ENCODE results near the gene QARS1.

The QARS1 gene

DNA sequence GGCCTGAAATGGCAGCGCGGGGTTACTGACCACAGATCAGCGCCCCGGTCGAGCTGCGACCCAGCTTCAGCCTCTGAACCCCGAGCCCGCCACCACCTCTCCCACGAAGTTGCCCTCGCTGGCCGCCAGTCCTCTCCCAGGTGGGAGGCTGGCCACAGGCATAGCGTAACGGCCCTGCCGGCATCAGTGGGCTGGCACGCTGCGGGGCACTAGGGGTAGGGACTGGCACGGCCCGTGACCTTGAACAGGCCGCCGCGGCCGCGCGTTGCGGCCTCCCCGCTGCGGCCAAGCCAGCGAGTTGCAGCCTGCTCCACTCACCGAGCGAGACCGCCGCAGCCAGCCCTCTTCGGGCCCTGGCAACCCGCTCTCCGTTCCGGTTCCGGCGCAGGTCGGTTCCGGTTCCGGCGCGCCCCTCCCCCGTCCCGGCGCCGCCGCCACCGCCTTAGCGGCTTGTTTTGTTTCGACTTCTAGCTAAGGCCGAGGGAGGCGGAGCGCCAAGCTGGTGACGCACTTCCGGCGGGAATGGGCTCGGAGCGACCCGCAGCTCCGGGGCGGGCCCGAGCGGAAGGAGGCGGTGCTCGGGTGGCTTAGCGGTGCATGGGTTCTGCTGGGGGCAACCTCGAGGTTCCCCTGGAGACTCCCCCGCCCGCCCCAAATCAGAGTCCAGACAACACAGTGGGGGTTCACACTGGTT is 16.0 kb upstream of the QARS1 start, which contains the start of gene USP19:
Gene USP19 (minus strand): TSS at position 386 of the 694 bp plus-strand sequence. CDS start 1,678 bp downstream, outside the sequence.
- Histone ChIP-seq H3K27ac (ENCODE audit: low read length) (peak within 1 kb of the TSS; percentile 97), H3K36me3 (ENCODE audit: control insufficient read depth in 2 of 2, insufficient read depth in 2 of 2, low read length in 2 of 2) (peaks cover 63 to 65% of the 10 kb centered on the region in 2 donors), H3K9me3 (ENCODE audit: control insufficient read depth in 2 of 2, low read length in 2 of 2) (no peaks in the 10 kb centered on the region), H3K9ac (ENCODE audit: low read length in 2 of 2) (peak within 1 kb of the TSS; percentile 97 to 99), H3K4me3 (ENCODE audit: low read length in 2 of 2) (peak within 1 kb of the TSS; percentile 92 to 99), H3K4me1 (ENCODE audit: control insufficient read depth, insufficient read depth, low read length) (peaks cover 22% of the 10 kb centered on the region), H3K27me3 (ENCODE audit: control insufficient read depth in 1 of 2, insufficient read depth in 2 of 2, low read length in 2 of 2) (no peaks in the 10 kb centered on the region)

DNA sequence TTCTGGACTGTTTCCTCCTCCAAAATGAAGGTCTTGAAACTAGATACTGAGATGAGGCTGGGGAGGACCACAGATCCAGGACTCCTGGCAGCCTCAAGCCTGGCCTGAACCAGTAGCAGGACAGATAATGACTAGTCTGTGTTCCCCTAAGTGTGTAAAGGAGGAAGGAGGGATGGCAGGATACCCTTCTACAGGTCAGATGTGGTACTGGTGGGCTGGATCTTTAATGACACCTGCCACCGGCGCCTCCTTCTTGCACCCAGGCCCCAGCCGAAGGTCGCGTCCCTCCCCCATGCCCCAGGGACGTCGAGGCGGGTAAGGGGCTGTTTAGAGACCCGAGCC is 15.5 kb upstream of the QARS1 start:
- Histone ChIP-seq H3K4me3 (ENCODE audit: low read length in 2 of 2) (peak overlapping the region; percentile 92 to 99), H3K27me3 (ENCODE audit: control insufficient read depth in 1 of 2, insufficient read depth in 2 of 2, low read length in 2 of 2) (no peaks in the 10 kb centered on the region), H3K9ac (ENCODE audit: low read length in 2 of 2) (peak overlapping the region; percentile 97 to 99), H3K27ac (ENCODE audit: low read length) (peak overlapping the region; percentile 97), H3K36me3 (ENCODE audit: control insufficient read depth in 2 of 2, insufficient read depth in 2 of 2, low read length in 2 of 2) (peaks cover 63 to 67% of the 10 kb centered on the region in 2 donors), H3K4me1 (ENCODE audit: control insufficient read depth, insufficient read depth, low read length) (peaks cover 22% of the 10 kb centered on the region), H3K9me3 (ENCODE audit: control insufficient read depth in 2 of 2, low read length in 2 of 2) (no peaks in the 10 kb centered on the region)

- peaks cover 63 to 67% of the 10 kb centered on the region in 2 donors for H3K36me3 ChIP-seq (ENCODE audit: control insufficient read depth in 2 of 2, insufficient read depth in 2 of 2, low read length in 2 of 2)
- H3K27ac ChIP-seq (ENCODE audit: low read length) = peak overlapping the region; percentile 97
These were observed 14.9 kb upstream of the QARS1 start for GRCh38 chr3:49119439-49119838.

GRCh38 chr3:49119036-49119435 is 14.5 kb upstream of the QARS1 start:
- H3K4me1 ChIP-seq (ENCODE audit: control insufficient read depth, insufficient read depth, low read length) = peaks cover 22% of the 10 kb centered on the region
- no peaks in the 10 kb centered on the region for H3K27me3 ChIP-seq (ENCODE audit: control insufficient read depth in 1 of 2, insufficient read depth in 2 of 2, low read length in 2 of 2)
- peaks cover 63 to 67% of the 10 kb centered on the region in 2 donors for H3K36me3 ChIP-seq (ENCODE audit: control insufficient read depth in 2 of 2, insufficient read depth in 2 of 2, low read length in 2 of 2)
- no peaks in the 10 kb centered on the region for H3K9me3 ChIP-seq (ENCODE audit: control insufficient read depth in 2 of 2, low read length in 2 of 2)
- peak overlapping the region; percentile 92 to 99 for H3K4me3 ChIP-seq (ENCODE audit: low read length in 2 of 2)
- H3K27ac ChIP-seq (ENCODE audit: low read length) = peak overlapping the region; percentile 97
- peak overlapping the region; percentile 97 to 99 for H3K9ac ChIP-seq (ENCODE audit: low read length in 2 of 2)

More at GRCh38 chr3:49119439-49119838, 14.9 kb upstream of the QARS1 start:
- Histone ChIP-seq H3K9ac (ENCODE audit: low read length in 2 of 2) (peak overlapping the region; percentile 97 to 99), H3K9me3 (ENCODE audit: control insufficient read depth in 2 of 2, low read length in 2 of 2) (no peaks in the 10 kb centered on the region), H3K4me1 (ENCODE audit: control insufficient read depth, insufficient read depth, low read length) (peaks cover 22% of the 10 kb centered on the region), H3K27me3 (ENCODE audit: control insufficient read depth in 1 of 2, insufficient read depth in 2 of 2, low read length in 2 of 2) (no peaks in the 10 kb centered on the region), H3K4me3 (ENCODE audit: low read length in 2 of 2) (peak overlapping the region; percentile 92 to 99)

DNA sequence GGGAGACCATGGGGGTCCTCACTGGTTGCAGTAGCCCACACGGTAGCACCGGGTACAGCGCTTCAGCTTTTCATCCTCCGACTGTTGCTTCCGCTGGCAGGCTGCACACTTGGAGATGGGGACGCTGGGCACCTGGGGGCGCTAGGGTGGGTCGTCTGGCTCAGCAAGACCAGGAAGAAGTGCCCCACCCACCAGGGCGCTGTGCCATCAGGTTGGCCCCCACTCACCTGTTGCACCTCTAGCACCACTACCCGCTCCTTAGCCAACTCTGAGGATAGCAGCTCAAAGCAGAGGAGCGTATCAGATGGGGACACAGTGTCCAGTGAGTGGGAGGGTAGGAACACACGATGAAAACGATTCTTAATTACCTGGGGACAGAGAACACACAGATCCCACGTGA is 7.7 kb upstream of the QARS1 start:
- Histone ChIP-seq H3K4me1 (ENCODE audit: control insufficient read depth, insufficient read depth, low read length) (no peaks in the 10 kb centered on the region), H3K36me3 (ENCODE audit: control insufficient read depth in 2 of 2, insufficient read depth in 2 of 2, low read length in 2 of 2) (peaks cover 88% of the 10 kb centered on the region in 2 donors), H3K27ac (ENCODE audit: low read length) (no peak overlapping the region), H3K9ac (ENCODE audit: low read length in 2 of 2) (no peak overlapping the region), H3K27me3 (ENCODE audit: control insufficient read depth in 1 of 2, insufficient read depth in 2 of 2, low read length in 2 of 2) (no peaks in the 10 kb centered on the region), H3K4me3 (ENCODE audit: low read length in 2 of 2) (no peak overlapping the region), H3K9me3 (ENCODE audit: control insufficient read depth in 2 of 2, low read length in 2 of 2) (no peaks in the 10 kb centered on the region)

DNA sequence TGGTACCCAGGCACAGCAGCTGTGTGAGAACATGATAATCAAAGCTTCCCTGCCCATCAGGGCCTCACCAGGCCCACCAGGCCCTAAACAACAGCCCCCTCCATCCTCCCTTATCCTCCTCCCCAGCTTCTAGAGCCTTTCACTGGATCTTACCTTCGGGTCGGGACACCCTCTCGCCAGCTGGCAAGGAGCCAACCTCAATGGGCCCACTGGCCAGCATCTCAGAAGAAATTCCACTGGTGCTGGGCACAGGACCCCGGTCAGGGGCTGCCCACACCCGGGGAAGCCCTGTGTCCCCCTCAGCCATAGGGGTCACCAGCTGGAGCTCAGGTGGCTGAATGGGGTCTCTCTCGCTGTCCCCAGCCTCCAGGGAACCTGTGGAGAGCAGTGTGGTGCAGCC is 6.8 kb upstream of the QARS1 start:
- Histone ChIP-seq H3K4me3 (ENCODE audit: low read length in 2 of 2) (no peak overlapping the region), H3K36me3 (ENCODE audit: control insufficient read depth in 2 of 2, insufficient read depth in 2 of 2, low read length in 2 of 2) (peaks cover 80 to 82% of the 10 kb centered on the region in 2 donors)

DNA sequence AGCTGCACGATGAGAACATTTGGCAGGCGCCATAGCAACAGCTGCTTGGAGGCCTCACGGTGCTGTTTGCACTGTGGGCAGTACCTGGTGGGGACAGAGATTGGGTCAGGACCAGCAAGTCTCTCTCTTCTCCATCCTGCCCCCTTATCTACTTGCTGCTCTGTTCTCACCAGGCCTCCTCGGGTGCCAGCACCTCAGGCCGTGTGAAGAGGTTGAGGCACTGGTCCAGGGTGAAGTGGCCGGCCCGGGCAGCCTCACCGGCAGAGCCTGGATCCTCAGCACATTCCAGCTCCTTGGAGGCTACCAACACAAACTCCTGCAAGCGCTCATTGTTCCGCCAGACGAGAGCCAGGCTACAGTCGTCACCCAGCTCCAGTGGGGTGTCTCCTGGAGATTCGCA is 6.2 kb upstream of the QARS1 start:
- H3K36me3 ChIP-seq (ENCODE audit: control insufficient read depth in 2 of 2, insufficient read depth in 2 of 2, low read length in 2 of 2) = peaks cover 74 to 77% of the 10 kb centered on the region in 2 donors
- H3K4me1 ChIP-seq (ENCODE audit: control insufficient read depth, insufficient read depth, low read length) = no peaks in the 10 kb centered on the region
- H3K4me3 ChIP-seq (ENCODE audit: low read length in 2 of 2) = no peak overlapping the region
- no peaks in the 10 kb centered on the region for H3K27me3 ChIP-seq (ENCODE audit: control insufficient read depth in 1 of 2, insufficient read depth in 2 of 2, low read length in 2 of 2)
- no peaks in the 10 kb centered on the region for H3K9me3 ChIP-seq (ENCODE audit: control insufficient read depth in 2 of 2, low read length in 2 of 2)
- no peak overlapping the region for H3K9ac ChIP-seq (ENCODE audit: low read length in 2 of 2)
- H3K27ac ChIP-seq (ENCODE audit: low read length) = no peak overlapping the region

More for the DNA sequence above, 6.8 kb upstream of the QARS1 start:
- H3K4me1 ChIP-seq (ENCODE audit: control insufficient read depth, insufficient read depth, low read length) = no peaks in the 10 kb centered on the region
- no peak overlapping the region for H3K27ac ChIP-seq (ENCODE audit: low read length)
- H3K9me3 ChIP-seq (ENCODE audit: control insufficient read depth in 2 of 2, low read length in 2 of 2) = no peaks in the 10 kb centered on the region
- no peaks in the 10 kb centered on the region for H3K27me3 ChIP-seq (ENCODE audit: control insufficient read depth in 1 of 2, insufficient read depth in 2 of 2, low read length in 2 of 2)
- no peak overlapping the region for H3K9ac ChIP-seq (ENCODE audit: low read length in 2 of 2)

DNA sequence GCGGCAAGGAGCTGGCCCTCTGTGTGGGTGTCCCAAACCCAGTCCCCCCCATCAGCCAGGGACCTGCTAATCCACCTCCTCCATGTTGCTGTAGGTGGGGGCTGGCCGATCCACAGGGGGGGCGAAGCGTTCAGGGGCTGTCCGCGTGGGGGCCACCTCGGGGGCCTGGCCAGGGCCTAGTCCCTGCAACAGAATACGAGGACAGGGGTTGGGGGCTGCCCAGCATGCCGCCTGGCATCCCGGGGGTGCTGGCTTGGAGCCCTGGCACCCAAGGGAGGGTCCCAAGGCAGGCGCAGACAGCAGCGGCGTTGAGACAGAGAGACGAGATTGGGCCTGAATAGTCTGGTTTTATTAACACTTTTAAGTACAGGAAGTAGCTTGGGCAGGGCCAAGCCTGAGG is 3.8 kb upstream of the QARS1 start:
- H3K4me3 ChIP-seq (ENCODE audit: low read length in 2 of 2) = no peak overlapping the region
- H3K4me1 ChIP-seq (ENCODE audit: control insufficient read depth, insufficient read depth, low read length) = peaks cover 15% of the 10 kb centered on the region
- no peaks in the 10 kb centered on the region for H3K27me3 ChIP-seq (ENCODE audit: control insufficient read depth in 1 of 2, insufficient read depth in 2 of 2, low read length in 2 of 2)
- no peaks in the 10 kb centered on the region for H3K9me3 ChIP-seq (ENCODE audit: control insufficient read depth in 2 of 2, low read length in 2 of 2)
- no peak overlapping the region for H3K9ac ChIP-seq (ENCODE audit: low read length in 2 of 2)
- peaks cover 52 to 55% of the 10 kb centered on the region in 2 donors for H3K36me3 ChIP-seq (ENCODE audit: control insufficient read depth in 2 of 2, insufficient read depth in 2 of 2, low read length in 2 of 2)
- H3K27ac ChIP-seq (ENCODE audit: low read length) = no peak overlapping the region

GRCh38 chr3:49104052-49104426 is 518 bp downstream of the QARS1 start:
- H3K9me3 ChIP-seq (ENCODE audit: control insufficient read depth in 2 of 2, low read length in 2 of 2) = no peaks in the 10 kb centered on the region
- peak overlapping the region; percentile 76 to 97 for H3K9ac ChIP-seq (ENCODE audit: low read length in 2 of 2)
- no peaks in the 10 kb centered on the region for H3K27me3 ChIP-seq (ENCODE audit: control insufficient read depth in 1 of 2, insufficient read depth in 2 of 2, low read length in 2 of 2)
- H3K4me1 ChIP-seq (ENCODE audit: control insufficient read depth, insufficient read depth, low read length) = peaks cover 20% of the 10 kb centered on the region
- peaks cover 44 to 51% of the 10 kb centered on the region in 2 donors for H3K36me3 ChIP-seq (ENCODE audit: control insufficient read depth in 2 of 2, insufficient read depth in 2 of 2, low read length in 2 of 2)
- H3K27ac ChIP-seq (ENCODE audit: low read length) = peak overlapping the region; percentile 84
- peak overlapping the region; percentile 84 to 98 for H3K4me3 ChIP-seq (ENCODE audit: low read length in 2 of 2)

- Histone ChIP-seq H3K27me3 (ENCODE audit: control insufficient read depth in 1 of 2, insufficient read depth in 2 of 2, low read length in 2 of 2) (no peaks in the 10 kb centered on the region), H3K4me3 (ENCODE audit: low read length in 2 of 2) (no peak overlapping the region), H3K27ac (ENCODE audit: low read length) (no peak overlapping the region), H3K4me1 (ENCODE audit: control insufficient read depth, insufficient read depth, low read length) (peaks cover 18% of the 10 kb centered on the region), H3K9ac (ENCODE audit: low read length in 2 of 2) (no peak overlapping the region), H3K9me3 (ENCODE audit: control insufficient read depth in 2 of 2, low read length in 2 of 2) (no peaks in the 10 kb centered on the region), H3K36me3 (ENCODE audit: control insufficient read depth in 2 of 2, insufficient read depth in 2 of 2, low read length in 2 of 2) (peaks cover 47 to 59% of the 10 kb centered on the region in 2 donors)
These were observed 4.4 kb downstream of the QARS1 start for GRCh38 chr3:49100046-49100615.
